Heart left ventricle (tissue), 13 donors: ENCODE results near the gene COMMD3.
"Not testable (repeated sequence)": the region's sequence is repeated elsewhere in the genome, so short reads cannot be mapped to it uniquely, and the experiment has no call there.

Experiments
- CTCF ChIP-seq, 12 donors: fragments of 200-600 bp; sonication (generic) in 4 of 12; IDR thresholded peaks; one replicate each; pipeline versions ENCODE4 v1.5.0 to v1.8.0; 2018 to 2022; ENCODE audit warnings: antibody characterized with exemption in 12 of 12, mild to moderate bottlenecking in 5 of 12
- POLR2A ChIP-seq, 2 donors: fragments of 450-650 bp; IDR thresholded peaks; one replicate each; pipeline ENCODE4 v1.6.1; 2017; ENCODE audit warnings: antibody characterized with exemption in 2 of 2, mild to moderate bottlenecking in 2 of 2, moderate library complexity in 2 of 2
- donor health status: ischemic (EF 13 %, LVEDD 7.1; RV severe dilation, severe dysfunction).
- donor health status: DM: no; HTN: yes; CAD: no.
- donor health status: DM: no; HTN: no; CAD: no.
- donor health status: ischemic (EF 25% LVEDD 6.9; RV normal size, moderate dysfunction).
- donor health status: ischemic (EF 25% LVEDD 5.7; RV mildly dilated, moderate dysfunction).
- donor health status: ischemic (EF 35%, LVEDD 5.7; RV mildly dilated, moderate dysfunction).
- donor health status: nonischemic (EF 11% LVEDD 7.7; RV severe dilation, severe dysfunction).
- donor health status: DM: yes; HTN: yes; CAD: no.
- donor health status: PGD.
- donor health status: ischemic (EF 29% LVEDD 5.4; RV normal size, mild dysfunction).
- donor health status: nonischemic (EF 23%, LVEDD 6.1; RV moderate dilation, normal function).

- not testable (repeated sequence) for TF ChIP-seq CTCF, POLR2A (IDR thresholded peaks at IDR 0.05)
Measured at GRCh38 chr10:22310012-22310411, 6.2 kb upstream of the COMMD3 start.
